DLD1 (cell line): ENCODE data around the gene CUL9.

ENCODE experiments used
- in situ Hi-C: cut with HindIII; loops from 2 replicates; pipeline ENCODE4 v1.10.0; 2017; ENCODE audit warnings: low sequenced_read_pairs

Gene CUL9

DNA sequence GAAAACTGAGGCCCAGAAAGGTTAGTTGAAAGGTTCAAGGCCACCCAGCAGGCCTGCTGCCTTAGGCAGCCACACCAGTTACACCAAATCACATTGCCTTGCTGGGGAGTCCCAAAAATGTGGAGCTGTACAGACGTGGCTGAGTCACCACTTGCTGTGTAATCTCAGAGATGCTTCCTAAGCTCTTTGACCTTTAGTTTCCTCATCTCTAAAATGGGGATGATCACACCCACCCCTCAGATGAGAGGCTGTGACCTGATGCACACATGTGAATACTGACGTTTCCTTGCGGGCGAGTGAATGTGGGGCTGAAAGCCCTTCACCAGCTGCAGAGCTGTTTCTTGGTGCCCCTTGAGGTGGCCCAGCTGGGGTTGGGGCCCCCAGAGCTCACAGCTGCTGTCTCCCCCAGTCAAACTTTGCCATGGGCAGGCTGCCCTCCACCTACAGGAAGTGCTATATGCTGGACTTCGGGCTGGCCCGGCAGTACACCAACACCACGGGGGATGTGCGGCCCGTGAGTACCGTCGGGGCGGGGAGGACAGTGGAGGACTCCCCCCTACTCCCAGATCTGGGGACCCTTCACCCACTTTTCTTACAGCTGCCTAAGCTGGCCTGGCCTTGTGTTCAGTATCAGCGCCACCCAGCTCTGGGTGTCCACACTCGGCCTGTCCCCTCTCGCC, 72.3 kb downstream of the CUL9 start:
- in situ Hi-C loops, result no loop called here

DNA sequence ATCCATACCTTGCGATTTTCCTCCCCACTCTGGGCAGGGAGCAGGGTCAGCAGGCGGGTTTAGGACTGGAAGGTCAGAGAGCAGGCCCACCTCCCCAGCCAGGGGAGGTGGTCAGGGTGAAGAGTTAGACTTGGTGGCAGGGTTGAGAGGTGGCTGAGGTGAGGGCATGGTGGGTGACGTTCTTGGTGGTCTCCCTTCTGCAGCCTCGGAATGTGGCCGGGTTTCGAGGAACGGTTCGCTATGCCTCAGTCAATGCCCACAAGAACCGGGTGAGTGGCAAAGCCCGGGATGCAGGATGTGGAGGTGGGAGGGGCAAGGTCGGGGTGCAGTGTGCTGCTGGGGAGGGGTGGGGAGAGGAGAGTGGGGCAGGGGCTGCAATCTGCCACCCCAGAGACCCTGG, 72.8 kb downstream of the CUL9 start:
- in situ Hi-C loops, result no loop called here

DNA sequence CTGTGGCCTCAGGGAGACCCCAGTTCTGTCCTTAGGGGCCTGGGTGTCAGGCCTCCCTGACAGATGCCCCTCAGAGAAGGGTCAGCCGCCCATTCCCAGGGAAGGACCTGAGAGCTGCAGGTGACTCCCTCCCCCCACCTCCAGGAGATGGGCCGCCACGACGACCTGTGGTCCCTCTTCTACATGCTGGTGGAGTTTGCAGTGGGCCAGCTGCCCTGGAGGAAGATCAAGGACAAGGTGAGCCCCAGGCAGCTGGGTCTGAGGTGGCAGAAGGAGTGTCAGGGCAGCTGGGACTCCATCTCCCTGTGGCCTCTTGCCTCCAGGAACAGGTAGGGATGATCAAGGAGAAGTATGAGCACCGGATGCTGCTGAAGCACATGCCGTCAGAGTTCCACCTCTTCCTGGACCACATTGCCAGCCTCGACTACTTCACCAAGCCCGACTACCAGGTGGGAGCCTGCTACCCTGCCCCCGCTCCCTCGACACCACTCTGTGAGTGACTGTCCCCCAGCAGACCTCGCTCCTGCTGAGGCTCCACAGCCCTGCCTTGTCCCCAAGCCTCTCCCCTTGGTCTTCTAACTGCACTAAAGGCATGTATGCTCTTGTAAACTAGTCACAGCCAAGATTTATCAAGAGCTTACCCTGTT, 73.5 kb downstream of the CUL9 start:
- in situ Hi-C loops, result no loop called here

DNA sequence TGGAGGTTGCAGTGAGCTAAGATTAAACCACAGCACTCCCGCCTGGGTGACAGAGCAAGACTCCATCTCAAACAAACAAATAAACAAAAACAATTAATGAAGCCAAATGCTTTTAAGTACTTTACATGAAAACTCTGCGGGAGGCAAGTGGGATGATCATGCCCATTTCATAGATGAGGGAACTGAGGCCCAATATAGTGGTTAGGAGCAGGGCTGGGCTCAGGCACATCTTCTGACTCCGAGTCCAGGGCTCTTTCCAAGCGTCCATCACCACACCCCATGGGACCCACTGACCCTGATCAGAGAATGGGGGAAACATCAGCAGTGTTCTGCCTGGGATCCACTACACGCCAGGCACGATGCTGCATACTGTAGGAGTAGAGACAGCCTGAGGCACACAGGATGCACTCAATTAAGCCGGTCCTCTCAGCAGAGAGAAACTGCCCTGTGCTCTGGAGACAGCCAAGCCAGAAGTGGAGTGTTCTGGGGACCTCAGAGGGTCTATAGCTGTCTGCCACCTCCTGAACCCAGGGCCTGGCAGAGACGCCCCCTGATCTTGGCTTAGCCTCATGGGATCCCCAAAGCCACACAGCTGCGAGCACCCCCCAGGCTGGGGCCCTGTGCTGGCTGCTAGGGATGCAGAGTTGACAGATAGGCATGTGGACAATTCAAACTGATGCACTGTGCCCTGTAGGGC, 74.8 kb downstream of the CUL9 start:
- in situ Hi-C loops, result no loop called here

DNA sequence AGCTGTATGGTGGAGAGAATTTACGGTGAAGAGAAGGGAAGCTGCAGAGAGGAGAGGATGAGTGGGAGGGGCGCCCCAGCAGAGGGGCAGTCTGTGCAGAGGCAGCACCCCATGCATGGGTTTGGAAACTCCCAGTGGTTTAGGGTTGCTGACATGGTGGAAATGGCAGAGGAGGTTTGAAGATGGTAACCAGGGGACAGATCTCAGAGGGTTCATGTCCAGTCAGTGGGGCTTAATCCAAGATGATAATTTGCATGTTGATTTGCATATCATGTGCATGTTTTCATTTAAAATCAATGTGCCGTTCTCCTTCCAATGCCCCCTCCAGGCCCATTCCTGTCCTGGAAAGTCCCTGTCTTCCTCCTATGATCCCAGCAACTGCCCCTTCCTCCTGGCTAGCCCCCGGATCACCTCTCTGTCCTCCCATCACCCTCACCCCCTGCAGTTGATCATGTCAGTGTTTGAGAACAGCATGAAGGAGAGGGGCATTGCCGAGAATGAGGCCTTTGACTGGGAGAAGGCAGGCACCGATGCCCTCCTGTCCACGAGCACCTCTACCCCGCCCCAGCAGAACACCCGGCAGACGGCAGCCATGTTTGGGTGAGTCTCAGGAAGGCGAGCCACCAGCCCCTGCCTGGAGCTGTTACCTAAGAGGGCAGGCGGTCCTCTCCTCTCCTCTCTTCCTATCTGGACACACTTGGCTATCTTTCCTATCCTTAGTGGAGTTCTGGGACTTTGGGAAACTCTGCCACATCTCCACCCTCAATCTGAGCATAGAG, 75.6 kb downstream of the CUL9 start:
- in situ Hi-C loops, result no loop called here

DNA sequence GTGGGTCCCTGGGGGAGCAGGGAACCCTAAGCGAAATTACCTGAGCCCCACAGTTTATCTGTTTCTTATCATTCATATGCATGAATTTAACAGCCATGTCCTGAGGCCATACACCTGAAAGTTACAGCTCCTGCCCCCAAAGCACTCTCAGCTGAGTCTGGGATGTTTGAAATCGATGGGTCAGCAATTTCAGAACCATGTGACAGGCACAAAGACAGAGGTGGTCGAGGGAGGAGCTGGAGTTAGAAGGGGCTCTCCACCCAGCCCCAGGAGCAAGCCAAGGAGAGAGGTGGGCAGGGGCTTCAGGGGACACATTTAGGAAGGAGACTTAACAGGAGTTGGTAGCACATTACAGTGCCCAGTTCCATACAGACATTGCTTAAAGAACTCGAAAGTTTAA, 76.2 kb downstream of the CUL9 start:
- in situ Hi-C loops, result no loop called here

DNA sequence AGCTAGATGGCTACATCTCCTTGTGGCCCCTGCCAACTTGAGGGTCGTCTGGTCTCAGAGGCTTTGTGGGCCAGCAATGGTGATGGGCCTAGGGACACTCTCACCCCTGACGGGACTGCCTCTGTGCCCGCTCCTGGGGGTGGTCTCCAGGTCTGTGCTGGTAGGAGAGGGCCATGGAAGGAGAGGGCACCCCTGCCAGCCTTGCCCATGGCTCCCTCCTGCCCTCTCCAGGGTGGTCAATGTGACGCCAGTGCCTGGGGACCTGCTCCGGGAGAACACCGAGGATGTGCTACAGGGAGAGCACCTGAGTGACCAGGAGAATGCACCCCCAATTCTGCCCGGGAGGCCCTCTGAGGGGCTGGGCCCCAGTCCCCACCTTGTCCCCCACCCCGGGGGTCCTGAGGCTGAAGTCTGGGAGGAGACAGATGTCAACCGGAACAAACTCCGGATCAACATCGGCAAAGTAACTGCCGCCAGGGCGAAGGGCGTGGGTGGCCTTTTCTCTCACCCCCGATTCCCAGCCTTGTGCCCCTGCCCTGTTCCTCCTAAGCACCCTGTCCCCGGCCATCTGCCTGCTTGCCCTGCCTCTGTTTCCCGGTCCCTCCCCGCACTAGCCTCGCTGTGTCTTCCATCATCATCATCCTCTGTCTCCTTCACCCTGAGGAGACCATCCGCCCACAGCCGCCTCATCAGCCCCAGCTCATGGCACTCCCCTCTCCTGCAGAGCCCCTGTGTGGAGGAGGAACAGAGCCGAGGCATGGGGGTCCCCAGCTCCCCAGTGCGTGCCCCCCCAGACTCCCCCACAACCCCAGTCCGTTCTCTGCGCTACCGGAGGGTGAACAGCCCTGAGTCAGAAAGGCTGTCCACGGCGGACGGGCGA, 77.1 kb downstream of the CUL9 start:
- in situ Hi-C loops, result no loop called here

DNA sequence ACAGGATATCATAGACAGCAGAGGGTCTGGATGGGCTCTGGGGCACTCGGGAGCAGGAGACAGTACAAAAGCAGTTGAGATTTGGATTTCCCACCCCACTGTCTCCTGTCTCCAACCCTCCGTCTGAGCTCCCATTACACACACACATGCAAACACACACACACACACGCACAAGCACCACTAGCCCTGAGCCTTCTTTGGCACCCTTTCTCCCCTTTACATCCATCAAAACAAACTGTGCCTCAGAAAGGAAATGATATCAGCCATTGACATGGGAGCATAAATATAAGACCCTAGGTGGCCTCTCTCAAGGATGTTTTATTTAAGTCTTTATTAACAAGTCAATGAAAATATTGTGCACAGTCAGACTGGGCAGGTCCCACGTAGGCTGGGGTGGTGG, 78.8 kb downstream of the CUL9 start:
- in situ Hi-C loops, result no loop called here

DNA sequence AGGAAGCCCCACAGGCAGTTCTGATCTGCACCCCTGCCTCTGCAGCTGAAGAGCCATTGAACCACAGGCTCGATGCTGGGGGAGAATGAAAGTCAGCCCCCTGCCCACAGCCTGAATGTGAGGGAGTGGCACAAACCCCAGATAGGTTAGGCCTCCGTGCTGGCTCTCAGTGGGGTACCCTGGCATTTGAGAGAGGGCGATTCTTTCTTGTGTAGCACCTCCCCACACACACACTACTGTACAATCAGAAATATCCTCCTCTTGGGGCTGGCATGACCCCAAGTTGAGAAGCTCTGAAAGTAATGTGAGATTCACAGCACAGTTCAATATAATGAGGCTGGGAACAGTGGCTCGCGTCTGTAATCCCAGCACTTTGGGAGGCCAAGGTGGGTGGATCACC, 79.2 kb downstream of the CUL9 start:
- in situ Hi-C loops, result no loop called here

DNA sequence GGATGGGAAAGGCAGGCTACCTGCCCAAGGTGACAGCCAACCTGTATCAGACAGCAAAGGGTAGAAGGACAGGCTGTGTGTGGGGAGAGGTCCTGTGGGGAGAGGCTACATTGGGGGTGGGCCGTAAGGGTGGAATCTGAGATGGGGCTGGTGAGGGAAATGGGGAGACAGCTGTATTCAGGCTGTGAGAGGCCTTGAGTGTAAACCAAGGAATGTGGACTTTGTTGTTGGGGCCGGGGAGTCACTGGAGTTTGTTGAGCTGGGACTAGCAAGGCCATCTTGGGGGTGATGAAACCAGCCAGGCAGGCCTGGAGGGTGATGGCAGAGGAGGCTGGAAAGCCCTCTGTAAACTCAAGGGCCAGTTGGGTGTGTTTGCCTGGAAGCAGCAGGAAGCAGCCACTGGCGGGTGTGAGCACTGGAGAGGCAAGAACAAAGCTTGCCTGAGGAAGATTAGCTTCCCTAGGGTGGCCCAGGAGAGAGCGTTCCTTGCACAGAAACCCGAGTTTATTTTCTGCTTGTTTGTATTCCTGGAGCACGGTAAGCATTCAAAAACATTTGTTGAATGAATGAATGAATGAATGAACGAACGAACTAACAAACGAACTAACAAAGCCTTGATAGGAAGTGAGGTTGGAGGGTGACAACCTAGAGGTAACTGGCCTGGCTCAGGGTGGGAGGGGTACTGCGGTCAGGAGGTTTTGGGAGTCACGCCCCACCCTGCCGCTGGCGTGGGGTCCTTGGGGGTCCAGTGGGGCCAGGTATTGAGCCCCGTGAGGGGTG, 80.2 kb downstream of the CUL9 start:
- in situ Hi-C loops, result no loop called here

DNA sequence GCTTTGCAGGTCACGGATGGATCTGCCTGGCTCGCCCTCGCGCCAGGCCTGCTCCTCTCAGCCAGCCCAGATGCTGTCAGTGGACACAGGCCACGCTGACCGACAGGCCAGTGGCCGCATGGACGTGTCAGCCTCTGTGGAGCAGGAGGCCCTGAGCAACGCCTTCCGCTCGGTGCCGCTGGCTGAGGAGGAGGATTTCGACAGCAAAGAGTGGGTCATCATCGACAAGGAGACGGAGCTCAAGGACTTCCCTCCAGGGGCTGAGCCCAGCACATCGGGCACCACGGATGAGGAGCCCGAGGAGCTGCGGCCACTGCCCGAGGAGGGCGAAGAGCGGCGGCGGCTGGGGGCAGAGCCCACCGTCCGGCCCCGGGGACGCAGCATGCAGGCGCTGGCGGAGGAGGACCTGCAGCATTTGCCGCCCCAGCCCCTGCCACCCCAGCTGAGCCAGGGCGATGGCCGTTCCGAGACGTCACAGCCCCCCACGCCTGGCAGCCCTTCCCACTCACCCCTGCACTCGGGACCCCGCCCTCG, 80.9 kb downstream of the CUL9 start:
- in situ Hi-C loops, result no loop called here

DNA sequence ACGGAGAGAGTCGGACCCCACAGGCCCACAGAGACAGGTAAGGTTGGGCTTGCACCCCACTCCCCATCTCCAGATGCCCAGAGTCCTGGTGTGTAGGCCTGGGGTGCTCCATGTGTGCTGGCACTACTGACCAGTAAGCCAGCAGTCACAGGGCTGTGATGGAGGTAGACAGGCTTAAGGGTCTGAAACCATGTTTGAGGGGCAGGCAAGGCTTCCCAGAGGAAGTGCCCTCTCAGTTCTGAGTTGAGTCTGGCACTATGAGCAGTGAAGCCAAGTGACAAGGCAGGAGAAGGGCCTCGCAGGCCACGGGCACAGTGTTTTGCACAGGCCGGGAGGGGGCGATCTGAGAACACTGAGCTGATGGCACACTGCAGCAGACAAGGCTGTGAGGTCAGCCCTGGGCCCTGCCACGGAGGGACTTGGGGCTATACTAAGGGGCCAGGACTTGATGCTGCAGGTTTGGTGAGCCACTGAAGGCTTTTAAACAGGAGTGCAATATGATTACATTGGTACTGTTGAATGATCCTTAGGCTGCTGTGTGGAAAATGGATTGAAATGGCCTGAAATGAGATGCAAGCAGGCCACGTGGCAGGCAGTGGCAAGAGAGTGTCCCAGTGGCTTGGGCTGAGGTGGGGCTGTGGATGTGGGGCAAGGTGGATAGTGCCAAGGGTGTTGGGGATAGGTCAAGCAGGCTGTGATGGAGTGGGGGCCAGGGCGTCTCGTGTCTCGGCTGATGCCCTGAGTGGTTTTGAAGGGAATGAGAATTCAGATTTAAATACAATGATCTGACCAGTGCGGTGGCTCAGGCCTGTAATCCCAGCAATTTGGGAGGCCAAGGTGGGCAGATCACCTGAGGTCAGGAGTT, 81.5 kb downstream of the CUL9 start:
- in situ Hi-C loops, result no loop called here

DNA sequence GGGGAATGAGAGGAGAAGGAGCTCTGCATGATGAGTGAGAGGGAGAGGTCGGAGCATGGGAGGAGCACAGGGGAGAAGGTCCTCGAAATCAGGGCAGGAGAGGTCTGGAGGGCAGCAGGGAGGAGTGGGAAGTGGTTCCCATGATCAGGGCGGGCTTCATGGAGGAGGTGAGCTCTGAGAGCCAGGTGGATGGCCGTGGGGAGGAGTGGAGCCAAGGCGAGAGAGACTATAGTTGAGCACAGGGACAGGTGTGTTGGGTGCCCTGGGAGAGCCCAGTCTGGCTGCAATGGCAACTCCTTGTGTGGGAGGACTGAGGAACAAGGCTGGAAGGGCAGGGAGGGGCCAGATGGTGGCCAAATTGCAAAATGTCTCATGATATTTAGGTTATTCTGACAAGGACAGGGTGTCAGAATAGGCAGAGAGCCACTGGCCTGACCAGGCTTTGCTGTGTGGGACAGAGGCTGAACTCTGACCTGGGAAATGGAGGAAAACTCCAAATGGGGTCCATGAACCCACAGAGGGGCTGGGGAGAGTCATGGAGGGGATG, 82.7 kb downstream of the CUL9 start:
- in situ Hi-C loops, result no loop called here

DNA sequence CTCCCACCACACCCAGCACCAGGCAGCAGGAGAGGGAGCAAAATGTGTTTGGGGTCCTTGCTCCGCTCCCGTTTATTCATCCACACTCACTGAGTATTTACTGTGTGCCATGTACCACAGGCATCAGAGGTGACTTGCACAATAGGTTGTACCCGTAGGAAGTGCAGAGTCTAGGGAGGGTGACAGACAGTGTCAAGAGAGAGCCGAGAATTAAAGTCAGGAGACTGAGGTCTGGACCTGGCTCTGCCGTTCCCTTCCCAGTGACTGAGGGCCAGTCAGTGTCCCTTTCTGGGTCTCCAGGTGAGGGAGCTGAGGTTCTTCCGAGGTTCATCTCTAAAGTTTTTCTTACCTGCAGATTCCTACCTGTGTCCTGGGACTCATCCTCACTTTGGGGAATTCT, 83.6 kb downstream of the CUL9 start:
- in situ Hi-C loops, result no loop called here

DNA sequence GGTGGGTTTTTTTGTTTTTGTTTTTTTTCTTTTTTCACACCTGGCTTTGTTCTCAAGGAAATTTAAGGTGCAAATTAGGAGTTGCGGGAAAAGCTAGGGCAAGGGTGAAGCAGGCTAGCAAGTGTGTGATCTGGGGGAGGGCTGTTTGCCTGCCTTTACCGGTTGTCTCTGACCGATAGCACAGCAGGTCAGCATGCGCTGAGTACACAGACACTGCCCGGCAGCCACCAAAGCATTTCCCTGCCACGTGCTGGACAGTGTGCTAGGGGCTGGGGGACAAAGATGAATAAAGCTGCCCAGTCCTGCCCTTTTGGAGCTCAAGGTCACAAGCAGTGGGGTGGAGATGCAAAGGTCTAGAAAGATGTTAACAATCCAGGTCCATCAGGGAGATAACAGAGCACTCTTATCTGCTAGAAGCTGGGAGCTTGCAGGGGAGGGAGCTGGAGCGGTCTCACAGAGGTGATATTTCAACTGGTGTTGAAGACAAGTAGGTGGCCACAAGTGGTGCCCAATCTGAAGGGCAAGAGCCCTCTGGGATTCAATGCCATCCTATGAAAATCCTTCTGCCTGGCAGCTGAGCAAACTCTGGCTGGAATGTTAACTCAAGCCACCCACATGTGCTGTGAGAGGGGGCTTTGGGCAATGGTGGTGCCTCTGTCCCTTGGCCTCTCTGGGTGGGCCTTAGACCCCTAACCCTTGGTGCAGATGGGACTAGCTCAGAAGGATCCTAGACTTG, 85.8 kb downstream of the CUL9 start:
- in situ Hi-C loops, result no loop called here

DNA sequence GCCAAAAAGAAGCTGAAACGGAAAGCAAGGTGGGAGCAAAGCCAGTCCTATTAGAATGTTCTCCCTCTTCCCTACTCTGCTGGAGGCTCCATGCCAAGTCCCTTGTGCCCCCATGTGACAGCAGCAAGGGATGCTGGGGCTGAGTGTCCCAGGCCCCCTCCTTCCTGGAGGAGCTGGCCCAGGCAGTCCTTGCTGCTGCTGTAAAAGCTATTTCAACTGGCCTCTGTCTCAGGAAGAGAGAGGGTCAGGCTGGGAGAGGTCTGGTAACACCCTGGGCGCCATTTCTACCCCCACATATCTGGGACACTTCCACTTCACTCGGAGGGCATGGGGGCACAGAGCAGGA, 86.3 kb downstream of the CUL9 start:
- in situ Hi-C loops, result no loop called here

DNA sequence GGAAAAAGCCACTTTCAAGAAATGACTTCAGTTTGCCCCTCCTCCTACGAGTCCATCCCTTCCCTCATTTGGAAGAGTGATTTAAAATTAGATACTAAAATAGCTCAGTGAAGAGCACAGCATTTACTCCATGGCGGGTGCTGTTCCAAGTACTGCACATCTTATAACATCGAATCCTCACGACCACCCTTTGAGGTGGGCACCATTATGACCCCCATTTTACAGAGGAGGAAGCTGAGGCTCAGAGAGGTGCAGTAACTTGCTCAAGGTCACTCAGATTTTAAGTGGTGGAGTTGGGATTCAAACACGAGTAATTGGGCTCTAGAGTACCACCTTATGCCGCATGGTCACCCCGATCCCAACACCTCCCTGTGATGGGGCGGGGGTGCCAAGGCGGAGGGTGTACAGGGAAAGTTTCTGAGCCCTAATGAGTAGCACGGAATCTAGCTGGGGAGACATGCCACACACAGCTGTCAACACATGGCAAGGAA, 86.8 kb downstream of the CUL9 start:
- in situ Hi-C loops, result no loop called here
